Measurements from ENCODE around the gene WSB2. TPM values are rescaled to one million over a fixed set of nuclear protein-coding genes. Genes with fewer than 3 reads are reported as not detected.

The WSB2 gene
- 86.2 and 99.5 TPM in 2 replicates for total RNA-seq
- 45.4 and 51.5 TPM in 2 replicates for polyA plus RNA-seq

- WGBS (ENCODE audit: low lambda C conversion rate, missing lambda C conversion rate): 5% methylated on average over 21 of the region's 76 CpGs
- H2AFZ ChIP-seq: peak within 1 kb of the TSS; percentile 80
Measured at GRCh38 chr12:118061011-118061872, at the start of gene WSB2. Gene WSB2 (minus strand): TSS chr12:118061179. CDS start chr12:118061048, 131 bp downstream.

GRCh38 chr12:118109088-118109487, 48.1 kb upstream of the WSB2 start:
- Histone ChIP-seq H3K79me2 (no peaks in the 10 kb centered on the region), H4K20me1 (ENCODE audit: insufficient read depth, poor library complexity, severe bottlenecking) (no peaks in the 10 kb centered on the region), H3K9me3 (ENCODE audit: low read depth) (no peaks in the 10 kb centered on the region), H3K36me3 (replicated peaks; ENCODE audit: insufficient read depth, low read depth) (no peaks in the 10 kb centered on the region), H3K9me2 (replicated peaks; ENCODE audit: insufficient read depth) (no peaks in the 10 kb centered on the region), H3K27me3 (no peaks in the 10 kb centered on the region), H3K4me1 (ENCODE audit: insufficient read depth) (no peaks in the 10 kb centered on the region), H3K4me2 (no peak overlapping the region), H3K4me3 (no peak overlapping the region), H3K27ac (no peak overlapping the region), H2AFZ (no peak overlapping the region)
- 92% methylated on average over 1 of the region's 1 CpG for WGBS (ENCODE audit: low lambda C conversion rate, missing lambda C conversion rate)
- TF ChIP-seq EZH2 (IDR thresholded peaks at IDR 0.05; ENCODE audit: borderline replicate concordance) (no peak), EZH2phosphoT487 (IDR thresholded peaks at IDR 0.05; ENCODE audit: low read depth, severe bottlenecking, unreplicated experiment) (no peak)
- no peak for DNase-seq (ENCODE audit: low spot score)

More at GRCh38 chr12:118061011-118061872, at the start of gene WSB2:
- Histone ChIP-seq H3K9me2 (replicated peaks; ENCODE audit: insufficient read depth) (no peaks in the 10 kb centered on the region), H3K4me3 (peak within 1 kb of the TSS; percentile 80), H4K20me1 (ENCODE audit: insufficient read depth, poor library complexity, severe bottlenecking) (no peaks in the 10 kb centered on the region), H3K27me3 (no peaks in the 10 kb centered on the region), H3K4me2 (peak within 1 kb of the TSS; percentile 98), H3K9me3 (ENCODE audit: low read depth) (no peaks in the 10 kb centered on the region), H3K79me2 (peaks cover 49% of the 10 kb centered on the region), H3K36me3 (replicated peaks; ENCODE audit: insufficient read depth, low read depth) (no peaks in the 10 kb centered on the region), H3K4me1 (ENCODE audit: insufficient read depth) (peaks cover 33% of the 10 kb centered on the region), H3K27ac (peak within 1 kb of the TSS; percentile 98)
- peak; percentile 87 for DNase-seq (ENCODE audit: low spot score)
- TF ChIP-seq, protein P1, sequence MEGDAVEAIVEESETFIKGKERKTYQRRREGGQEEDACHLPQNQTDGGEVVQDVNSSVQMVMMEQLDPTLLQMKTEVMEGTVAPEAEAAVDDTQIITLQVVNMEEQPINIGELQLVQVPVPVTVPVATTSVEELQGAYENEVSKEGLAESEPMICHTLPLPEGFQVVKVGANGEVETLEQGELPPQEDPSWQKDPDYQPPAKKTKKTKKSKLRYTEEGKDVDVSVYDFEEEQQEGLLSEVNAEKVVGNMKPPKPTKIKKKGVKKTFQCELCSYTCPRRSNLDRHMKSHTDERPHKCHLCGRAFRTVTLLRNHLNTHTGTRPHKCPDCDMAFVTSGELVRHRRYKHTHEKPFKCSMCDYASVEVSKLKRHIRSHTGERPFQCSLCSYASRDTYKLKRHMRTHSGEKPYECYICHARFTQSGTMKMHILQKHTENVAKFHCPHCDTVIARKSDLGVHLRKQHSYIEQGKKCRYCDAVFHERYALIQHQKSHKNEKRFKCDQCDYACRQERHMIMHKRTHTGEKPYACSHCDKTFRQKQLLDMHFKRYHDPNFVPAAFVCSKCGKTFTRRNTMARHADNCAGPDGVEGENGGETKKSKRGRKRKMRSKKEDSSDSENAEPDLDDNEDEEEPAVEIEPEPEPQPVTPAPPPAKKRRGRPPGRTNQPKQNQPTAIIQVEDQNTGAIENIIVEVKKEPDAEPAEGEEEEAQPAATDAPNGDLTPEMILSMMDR (IDR thresholded peaks at IDR 0.05; ENCODE audit: poor library complexity): no peak
- no peak for TF ChIP-seq EZH2phosphoT487 (IDR thresholded peaks at IDR 0.05; ENCODE audit: low read depth, severe bottlenecking, unreplicated experiment)
- no peak for TF ChIP-seq EZH2 (IDR thresholded peaks at IDR 0.05; ENCODE audit: borderline replicate concordance)

GRCh38 chr12:118107694-118108093, 46.7 kb upstream of the WSB2 start:
- Histone ChIP-seq H4K20me1 (ENCODE audit: insufficient read depth, poor library complexity, severe bottlenecking) (no peaks in the 10 kb centered on the region), H3K36me3 (replicated peaks; ENCODE audit: insufficient read depth, low read depth) (no peaks in the 10 kb centered on the region), H3K79me2 (no peaks in the 10 kb centered on the region), H3K4me3 (no peak overlapping the region), H3K27me3 (no peaks in the 10 kb centered on the region), H3K9me2 (replicated peaks; ENCODE audit: insufficient read depth) (no peaks in the 10 kb centered on the region), H3K9me3 (ENCODE audit: low read depth) (no peaks in the 10 kb centered on the region), H3K27ac (no peak overlapping the region), H3K4me1 (ENCODE audit: insufficient read depth) (peaks cover under 1% of the 10 kb centered on the region), H3K4me2 (no peak overlapping the region), H2AFZ (no peak overlapping the region)
- TF ChIP-seq EZH2phosphoT487 (IDR thresholded peaks at IDR 0.05; ENCODE audit: low read depth, severe bottlenecking, unreplicated experiment) (no peak), EZH2 (IDR thresholded peaks at IDR 0.05; ENCODE audit: borderline replicate concordance) (no peak)
- TF ChIP-seq, protein P1 (IDR thresholded peaks at IDR 0.05; ENCODE audit: poor library complexity): no peak
- DNase-seq (ENCODE audit: low spot score): no peak
- WGBS (ENCODE audit: low lambda C conversion rate, missing lambda C conversion rate): 92% methylated on average over 8 of the region's 8 CpGs

DNA sequence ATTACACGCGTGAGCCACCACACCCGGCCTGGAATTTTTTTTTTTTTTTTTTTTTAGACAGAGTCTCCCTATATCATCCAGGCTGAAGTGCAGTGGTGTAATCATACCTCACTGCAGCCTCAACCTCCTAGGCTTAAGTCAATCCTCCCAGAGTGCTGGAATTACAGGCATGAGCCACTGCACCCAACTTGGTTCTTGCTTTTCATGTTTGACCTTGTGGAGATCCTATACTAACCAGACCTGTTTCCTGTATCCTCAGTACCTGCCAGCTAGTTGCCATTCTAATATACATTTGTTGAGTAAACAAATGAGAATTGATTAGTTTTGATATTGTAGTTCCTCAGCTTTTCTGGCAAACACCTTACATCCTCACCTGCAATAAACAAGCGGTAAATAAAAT, 46.0 kb upstream of the WSB2 start:
- Histone ChIP-seq H3K36me3 (replicated peaks; ENCODE audit: insufficient read depth, low read depth) (no peaks in the 10 kb centered on the region), H3K27me3 (no peaks in the 10 kb centered on the region), H3K4me3 (no peak overlapping the region), H3K79me2 (no peaks in the 10 kb centered on the region), H3K9me3 (ENCODE audit: low read depth) (no peaks in the 10 kb centered on the region), H2AFZ (no peak overlapping the region), H3K4me1 (ENCODE audit: insufficient read depth) (peaks cover 6% of the 10 kb centered on the region), H3K27ac (no peak overlapping the region), H4K20me1 (ENCODE audit: insufficient read depth, poor library complexity, severe bottlenecking) (no peaks in the 10 kb centered on the region), H3K9me2 (replicated peaks; ENCODE audit: insufficient read depth) (no peaks in the 10 kb centered on the region), H3K4me2 (no peak overlapping the region)
- TF ChIP-seq EZH2phosphoT487 (IDR thresholded peaks at IDR 0.05; ENCODE audit: low read depth, severe bottlenecking, unreplicated experiment): no peak
- TF ChIP-seq EZH2 (IDR thresholded peaks at IDR 0.05; ENCODE audit: borderline replicate concordance): no peak
- TF ChIP-seq, protein P1 (IDR thresholded peaks at IDR 0.05; ENCODE audit: poor library complexity): no peak
- no peak for DNase-seq (ENCODE audit: low spot score)
- 76% methylated on average over 4 of the region's 4 CpGs for WGBS (ENCODE audit: low lambda C conversion rate, missing lambda C conversion rate)
